HL-60 (cell line): ENCODE results near the gene CTNNBIP1.

Experiments used
- CTCF ChIP-seq: IDR thresholded peaks from one replicate; pipeline ENCODE4 v1.5.1; 2011; ENCODE audit warnings: low read length, control low read depth, inconsistent platforms; ENCODE audit not compliant: insufficient read depth
- GABPA ChIP-seq: IDR thresholded peaks from 2 replicates; pipeline ENCODE4 v1.6.1; 2012; ENCODE audit warnings: low read depth
- POLR2AphosphoS5 ChIP-seq: IDR thresholded peaks from 2 replicates; pipeline ENCODE4 v1.6.1; 2012; ENCODE audit warnings: low read depth
- SPI1 ChIP-seq: IDR thresholded peaks from 2 replicates; pipeline ENCODE4 v1.6.1; 2012; ENCODE audit warnings: low read depth, mild to moderate bottlenecking, borderline replicate concordance
- TF ChIP-seq, protein P1 (sequence below): IDR thresholded peaks from 2 replicates; pipeline ENCODE4 v1.6.1; 2012; ENCODE audit warnings: low read depth; ENCODE audit not compliant: insufficient replicate concordance

DNA sequence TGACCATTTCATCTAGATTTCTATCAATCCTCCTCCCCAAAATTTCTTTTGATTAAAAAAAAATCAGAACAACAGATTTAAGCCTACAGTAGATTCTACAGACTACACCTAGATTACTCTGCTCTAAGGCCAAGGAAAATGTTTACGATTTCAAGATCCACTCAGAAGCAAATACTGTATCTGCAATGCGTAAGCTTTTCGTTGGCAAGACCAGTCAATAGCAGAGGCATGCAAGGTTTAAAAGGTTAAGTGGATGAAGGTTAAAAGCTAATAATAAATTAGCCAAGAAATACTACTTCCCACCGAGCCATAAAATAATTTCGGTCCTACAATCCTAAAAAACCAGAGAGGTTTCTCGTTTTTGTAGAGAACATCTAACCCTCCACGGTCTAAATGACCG lies 87.6 kb downstream of the CTNNBIP1 start:
- TF ChIP-seq CTCF (no peak), SPI1 (no peak), POLR2AphosphoS5 (no peak), GABPA (no peak)
- TF ChIP-seq, protein P1, sequence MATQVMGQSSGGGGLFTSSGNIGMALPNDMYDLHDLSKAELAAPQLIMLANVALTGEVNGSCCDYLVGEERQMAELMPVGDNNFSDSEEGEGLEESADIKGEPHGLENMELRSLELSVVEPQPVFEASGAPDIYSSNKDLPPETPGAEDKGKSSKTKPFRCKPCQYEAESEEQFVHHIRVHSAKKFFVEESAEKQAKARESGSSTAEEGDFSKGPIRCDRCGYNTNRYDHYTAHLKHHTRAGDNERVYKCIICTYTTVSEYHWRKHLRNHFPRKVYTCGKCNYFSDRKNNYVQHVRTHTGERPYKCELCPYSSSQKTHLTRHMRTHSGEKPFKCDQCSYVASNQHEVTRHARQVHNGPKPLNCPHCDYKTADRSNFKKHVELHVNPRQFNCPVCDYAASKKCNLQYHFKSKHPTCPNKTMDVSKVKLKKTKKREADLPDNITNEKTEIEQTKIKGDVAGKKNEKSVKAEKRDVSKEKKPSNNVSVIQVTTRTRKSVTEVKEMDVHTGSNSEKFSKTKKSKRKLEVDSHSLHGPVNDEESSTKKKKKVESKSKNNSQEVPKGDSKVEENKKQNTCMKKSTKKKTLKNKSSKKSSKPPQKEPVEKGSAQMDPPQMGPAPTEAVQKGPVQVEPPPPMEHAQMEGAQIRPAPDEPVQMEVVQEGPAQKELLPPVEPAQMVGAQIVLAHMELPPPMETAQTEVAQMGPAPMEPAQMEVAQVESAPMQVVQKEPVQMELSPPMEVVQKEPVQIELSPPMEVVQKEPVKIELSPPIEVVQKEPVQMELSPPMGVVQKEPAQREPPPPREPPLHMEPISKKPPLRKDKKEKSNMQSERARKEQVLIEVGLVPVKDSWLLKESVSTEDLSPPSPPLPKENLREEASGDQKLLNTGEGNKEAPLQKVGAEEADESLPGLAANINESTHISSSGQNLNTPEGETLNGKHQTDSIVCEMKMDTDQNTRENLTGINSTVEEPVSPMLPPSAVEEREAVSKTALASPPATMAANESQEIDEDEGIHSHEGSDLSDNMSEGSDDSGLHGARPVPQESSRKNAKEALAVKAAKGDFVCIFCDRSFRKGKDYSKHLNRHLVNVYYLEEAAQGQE, result no peak
